VCaP (cell line): ENCODE results near the gene HDAC4.

Experiments used
- H3K27ac ChIP-seq: fragments of 450-650 bp; 2 replicates; pipeline ENCODE4 v1.5.1; 2017
- TF ChIP-seq, protein P1 (sequence below): fragments of 450-650 bp; conservative IDR thresholded peaks from 2 replicates; pipeline ENCODE4 v1.5.1; 2017; ENCODE audit warnings: mild to moderate bottlenecking, moderate library complexity

HDAC4 gene

DNA sequence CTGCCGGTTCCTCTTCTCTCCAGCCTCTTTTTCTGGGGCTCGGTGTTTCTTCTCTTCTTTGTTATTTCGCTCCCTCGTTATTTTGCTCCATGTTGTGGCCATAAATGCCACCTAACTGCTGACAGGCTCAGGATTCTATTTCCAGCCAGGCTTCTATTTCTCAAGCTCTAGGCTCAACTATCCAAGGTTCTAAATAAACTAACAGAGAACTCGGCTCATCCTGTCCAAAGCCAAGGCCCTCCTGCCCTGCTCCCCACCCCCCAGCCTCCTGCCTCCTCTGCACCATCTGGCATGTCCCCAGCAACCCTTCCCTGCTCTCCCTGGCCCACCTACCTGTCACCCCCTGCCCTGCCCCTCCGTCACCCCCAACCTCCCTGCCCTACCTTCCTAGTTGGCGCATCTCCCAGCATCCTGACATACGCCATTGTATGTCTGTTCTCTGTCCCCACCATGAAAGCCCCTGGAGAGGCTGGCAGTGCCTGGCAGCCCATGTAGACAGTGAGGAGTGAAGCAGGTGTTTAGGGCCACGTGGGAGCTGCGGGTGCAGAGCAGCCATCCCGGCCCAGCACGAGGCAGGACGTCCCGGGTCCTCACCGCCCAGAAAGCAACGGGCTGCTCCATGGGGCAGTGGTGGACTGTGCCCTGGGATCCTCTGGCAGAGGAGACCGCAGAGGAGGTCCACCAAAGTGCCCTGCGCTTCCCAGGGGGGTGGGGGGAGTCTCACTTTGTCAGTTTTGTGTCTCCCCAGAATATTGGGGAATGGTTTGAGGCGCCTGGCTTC, 366.1 kb downstream of the HDAC4 start:
- TF ChIP-seq, protein P1, sequence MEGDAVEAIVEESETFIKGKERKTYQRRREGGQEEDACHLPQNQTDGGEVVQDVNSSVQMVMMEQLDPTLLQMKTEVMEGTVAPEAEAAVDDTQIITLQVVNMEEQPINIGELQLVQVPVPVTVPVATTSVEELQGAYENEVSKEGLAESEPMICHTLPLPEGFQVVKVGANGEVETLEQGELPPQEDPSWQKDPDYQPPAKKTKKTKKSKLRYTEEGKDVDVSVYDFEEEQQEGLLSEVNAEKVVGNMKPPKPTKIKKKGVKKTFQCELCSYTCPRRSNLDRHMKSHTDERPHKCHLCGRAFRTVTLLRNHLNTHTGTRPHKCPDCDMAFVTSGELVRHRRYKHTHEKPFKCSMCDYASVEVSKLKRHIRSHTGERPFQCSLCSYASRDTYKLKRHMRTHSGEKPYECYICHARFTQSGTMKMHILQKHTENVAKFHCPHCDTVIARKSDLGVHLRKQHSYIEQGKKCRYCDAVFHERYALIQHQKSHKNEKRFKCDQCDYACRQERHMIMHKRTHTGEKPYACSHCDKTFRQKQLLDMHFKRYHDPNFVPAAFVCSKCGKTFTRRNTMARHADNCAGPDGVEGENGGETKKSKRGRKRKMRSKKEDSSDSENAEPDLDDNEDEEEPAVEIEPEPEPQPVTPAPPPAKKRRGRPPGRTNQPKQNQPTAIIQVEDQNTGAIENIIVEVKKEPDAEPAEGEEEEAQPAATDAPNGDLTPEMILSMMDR: no peak
- no peak overlapping the region; the same call in 1 of the 2 replicates for H3K27ac ChIP-seq

DNA sequence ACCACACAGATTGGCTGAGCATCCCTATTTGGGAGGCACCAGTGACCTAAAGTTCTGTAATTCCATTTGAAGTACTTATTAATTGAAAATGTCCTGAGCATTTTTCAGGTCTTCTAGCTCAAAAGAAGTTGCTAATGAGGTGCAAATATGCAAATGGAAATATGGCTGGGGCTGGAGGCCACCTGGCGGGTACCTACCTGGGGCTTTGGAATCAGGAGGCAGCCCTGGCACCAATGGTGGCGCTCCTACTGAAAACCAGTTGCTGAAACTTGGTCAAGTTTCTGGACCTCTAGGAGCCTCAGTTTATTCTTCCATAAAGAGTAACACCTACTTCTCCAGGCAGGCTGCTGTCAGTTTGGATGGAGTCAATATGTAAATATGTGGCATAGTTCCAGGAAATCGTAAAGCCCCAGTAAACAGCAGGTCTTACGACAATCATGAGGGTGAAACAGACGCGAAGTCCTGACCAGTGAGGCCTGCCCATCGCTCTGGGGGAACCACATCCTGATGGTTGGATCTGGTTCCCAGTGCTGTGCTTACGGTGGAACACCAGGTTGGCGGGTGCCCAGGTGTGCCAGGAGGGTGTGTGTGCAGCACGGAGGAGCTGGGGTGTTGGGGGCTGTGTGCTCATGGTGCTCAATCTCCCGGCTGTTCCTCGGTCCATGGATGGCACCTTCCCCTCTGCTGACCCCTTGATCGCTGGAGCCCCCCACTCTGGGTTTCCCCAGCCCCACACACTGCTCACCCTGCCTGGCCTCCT, 366.8 kb downstream of the HDAC4 start:
- TF ChIP-seq, protein P1: no peak
- H3K27ac ChIP-seq: no peak overlapping the region

- TF ChIP-seq, protein P1: no peak
- H3K27ac ChIP-seq: no peak overlapping the region
Observed at GRCh38 chr2:239029958-239030357, 370.9 kb downstream of the HDAC4 start.

DNA sequence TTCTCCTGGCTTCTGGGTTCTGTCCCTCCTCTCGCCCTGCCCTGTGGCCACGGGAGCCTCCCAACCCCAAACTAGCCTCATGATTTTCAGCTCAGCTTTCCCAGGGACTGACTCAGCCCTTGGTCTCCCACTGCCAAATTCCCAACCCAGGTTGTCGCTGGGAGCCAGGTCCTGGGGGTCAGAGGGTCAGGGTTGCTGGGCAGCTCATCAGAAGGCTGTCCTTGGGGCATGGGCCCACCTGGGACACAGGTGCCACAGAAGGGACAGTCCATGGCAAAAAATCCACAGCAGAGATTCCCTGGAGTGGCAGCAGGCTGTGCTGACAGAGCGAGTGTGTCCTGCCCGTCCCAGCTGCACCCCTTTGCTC, 372.6 kb downstream of the HDAC4 start:
- H3K27ac ChIP-seq: no peak overlapping the region
- TF ChIP-seq, protein P1: no peak

GRCh38 chr2:239027391-239028252, 373.2 kb downstream of the HDAC4 start:
- TF ChIP-seq, protein P1: no peak
- H3K27ac ChIP-seq: no peak overlapping the region

DNA sequence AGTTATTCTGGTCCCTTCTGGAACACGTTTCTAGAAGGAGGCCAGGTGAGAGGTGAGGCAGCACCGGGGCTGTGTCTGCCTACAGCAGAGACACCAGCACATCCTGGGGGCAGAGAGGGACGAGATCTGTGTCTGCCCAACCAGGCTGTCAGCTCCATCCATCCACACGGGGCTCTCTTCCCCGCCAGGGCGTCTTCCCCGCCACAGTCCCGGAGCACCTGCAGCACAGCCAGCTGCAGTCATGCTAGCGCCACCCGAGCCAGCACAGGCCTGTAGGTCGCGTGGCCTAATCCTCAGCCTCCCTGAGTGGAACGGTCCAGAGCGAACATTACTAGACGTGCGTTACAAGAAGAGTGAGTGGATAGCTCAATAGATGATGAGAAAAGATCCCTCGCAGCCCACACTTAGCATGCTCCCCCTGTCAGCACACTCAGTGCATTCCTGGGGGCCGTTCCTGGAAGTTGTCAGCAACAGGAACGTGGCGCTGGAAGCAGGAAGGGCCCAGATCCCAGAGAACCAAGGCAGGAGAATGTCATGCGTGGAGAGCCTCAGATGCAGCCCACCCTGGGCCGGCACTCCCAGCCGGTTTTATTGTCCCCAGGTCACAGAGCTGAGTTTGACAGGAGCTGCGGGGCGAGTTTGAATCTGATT, 374.0 kb downstream of the HDAC4 start:
- TF ChIP-seq, protein P1: no peak

More for the DNA sequence above, 374.0 kb downstream of the HDAC4 start:
- H3K27ac ChIP-seq: no peak overlapping the region
